OCI-LY1 (cell line): ENCODE results near the gene ATP8A2.
"Not testable (repeated sequence)": the region's sequence is repeated elsewhere in the genome, so short reads cannot be mapped to it uniquely, and the experiment has no call there.

Experiments used
- EZH2 ChIP-seq: fragments of 200-600 bp; sonication (generic), shearing (Covaris generic); IDR thresholded peaks from 2 replicates; pipeline ENCODE4 v1.8.0; 2017; ENCODE audit warnings: borderline replicate concordance, mixed run types, mild to moderate bottlenecking, antibody characterized with exemption, low read length, moderate library complexity, mixed read lengths
- TF ChIP-seq, protein P1 (sequence below): fragments of 200-600 bp; sonication (generic), shearing (Covaris generic); IDR thresholded peaks from 2 replicates; pipeline ENCODE4 v1.5.1; 2017; ENCODE audit warnings: mild to moderate bottlenecking, antibody characterized with exemption, low read length, moderate library complexity, mixed read lengths

DNA sequence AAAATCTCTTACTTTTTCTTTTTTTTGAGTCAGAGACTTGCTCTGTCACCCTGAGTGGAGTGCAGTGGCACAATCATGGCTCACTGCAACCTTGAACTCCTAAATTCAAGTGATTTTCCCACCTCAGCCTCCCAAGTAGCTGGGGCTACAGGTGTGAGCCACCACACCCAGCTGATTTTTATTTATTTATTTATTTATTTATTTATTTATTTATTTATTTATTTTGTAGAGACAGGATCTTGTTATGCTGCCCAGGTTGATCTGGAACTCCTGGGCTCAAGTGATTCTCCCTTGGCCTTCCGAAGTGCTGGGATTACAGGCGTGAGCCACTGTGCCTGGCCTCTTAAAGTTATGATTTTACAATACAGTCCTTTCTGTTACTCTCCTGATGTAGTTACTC is 696.6 kb downstream of the ATP8A2 start:
- not testable (repeated sequence) for TF ChIP-seq EZH2
- TF ChIP-seq, protein P1, sequence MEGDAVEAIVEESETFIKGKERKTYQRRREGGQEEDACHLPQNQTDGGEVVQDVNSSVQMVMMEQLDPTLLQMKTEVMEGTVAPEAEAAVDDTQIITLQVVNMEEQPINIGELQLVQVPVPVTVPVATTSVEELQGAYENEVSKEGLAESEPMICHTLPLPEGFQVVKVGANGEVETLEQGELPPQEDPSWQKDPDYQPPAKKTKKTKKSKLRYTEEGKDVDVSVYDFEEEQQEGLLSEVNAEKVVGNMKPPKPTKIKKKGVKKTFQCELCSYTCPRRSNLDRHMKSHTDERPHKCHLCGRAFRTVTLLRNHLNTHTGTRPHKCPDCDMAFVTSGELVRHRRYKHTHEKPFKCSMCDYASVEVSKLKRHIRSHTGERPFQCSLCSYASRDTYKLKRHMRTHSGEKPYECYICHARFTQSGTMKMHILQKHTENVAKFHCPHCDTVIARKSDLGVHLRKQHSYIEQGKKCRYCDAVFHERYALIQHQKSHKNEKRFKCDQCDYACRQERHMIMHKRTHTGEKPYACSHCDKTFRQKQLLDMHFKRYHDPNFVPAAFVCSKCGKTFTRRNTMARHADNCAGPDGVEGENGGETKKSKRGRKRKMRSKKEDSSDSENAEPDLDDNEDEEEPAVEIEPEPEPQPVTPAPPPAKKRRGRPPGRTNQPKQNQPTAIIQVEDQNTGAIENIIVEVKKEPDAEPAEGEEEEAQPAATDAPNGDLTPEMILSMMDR = not testable (repeated sequence)
